ENCODE results near the gene SRPK2.
"Not testable (repeated sequence)": the region's sequence is repeated elsewhere in the genome, so short reads cannot be mapped to it uniquely, and the experiment has no call there.

SRPK2 gene

GRCh38 chr7:105336009-105336408 is 52.7 kb downstream of the SRPK2 start:
- peak; percentile 42 for DNase-seq

- DNase-seq, result not testable (repeated sequence)
These were observed 56.1 kb downstream of the SRPK2 start for GRCh38 chr7:105332661-105333060.

- no peak for DNase-seq
These were observed 58.2 kb downstream of the SRPK2 start for GRCh38 chr7:105330526-105330925.

GRCh38 chr7:105327201-105327600 is 61.5 kb downstream of the SRPK2 start:
- no peak for DNase-seq

- DNase-seq, result no peak
These were observed 63.4 kb downstream of the SRPK2 start for GRCh38 chr7:105325216-105325904.

GRCh38 chr7:105324606-105325005 is 64.1 kb downstream of the SRPK2 start:
- not testable (repeated sequence) for DNase-seq

- DNase-seq, result no peak
These were observed 65.4 kb downstream of the SRPK2 start for GRCh38 chr7:105323366-105323765.

GRCh38 chr7:105322655-105323277 is 66.0 kb downstream of the SRPK2 start:
- no peak for DNase-seq

GRCh38 chr7:105321754-105322455 is 66.8 kb downstream of the SRPK2 start:
- DNase-seq, result no peak

- no peak for DNase-seq
These were observed 67.8 kb downstream of the SRPK2 start for GRCh38 chr7:105320896-105321295.

- no peak for DNase-seq
These were observed 69.1 kb downstream of the SRPK2 start for GRCh38 chr7:105319578-105319977.

- no peak for DNase-seq
These were observed 72.0 kb downstream of the SRPK2 start for GRCh38 chr7:105316578-105317344.

- DNase-seq, result no peak
These were observed 73.4 kb downstream of the SRPK2 start for GRCh38 chr7:105315357-105315756.

GRCh38 chr7:105309235-105310169 is 79.2 kb downstream of the SRPK2 start:
- DNase-seq, result no peak

GRCh38 chr7:105307163-105307672 is 81.5 kb downstream of the SRPK2 start:
- DNase-seq, result no peak

GRCh38 chr7:105306298-105306748 is 82.4 kb downstream of the SRPK2 start:
- DNase-seq, result no peak

GRCh38 chr7:105305633-105306032 is 83.1 kb downstream of the SRPK2 start:
- DNase-seq, result no peak

GRCh38 chr7:105304040-105304895 is 84.5 kb downstream of the SRPK2 start:
- DNase-seq, result peak; percentile 86

GRCh38 chr7:105300587-105300986 is 88.1 kb downstream of the SRPK2 start:
- not testable (repeated sequence) for DNase-seq

- DNase-seq, result no peak
These were observed 90.3 kb downstream of the SRPK2 start for GRCh38 chr7:105298439-105298894.

- DNase-seq, result no peak
These were observed 90.7 kb downstream of the SRPK2 start for GRCh38 chr7:105297985-105298384.

All from midbrain (tissue), 1 donor.